HG03097 (cell line): ENCODE results near the gene MEIOSIN.
"Not testable (repeated sequence)": the region's sequence is repeated elsewhere in the genome, so short reads cannot be mapped to it uniquely, and the experiment has no call there.

Experiments used
- ATAC-seq: cut with Tn5 transposase; IDR thresholded peaks from one replicate; pipeline ENCODE4 v1.9.1; 2021; ENCODE audit not compliant: unreplicated experiment, low FRiP score

Gene MEIOSIN

DNA sequence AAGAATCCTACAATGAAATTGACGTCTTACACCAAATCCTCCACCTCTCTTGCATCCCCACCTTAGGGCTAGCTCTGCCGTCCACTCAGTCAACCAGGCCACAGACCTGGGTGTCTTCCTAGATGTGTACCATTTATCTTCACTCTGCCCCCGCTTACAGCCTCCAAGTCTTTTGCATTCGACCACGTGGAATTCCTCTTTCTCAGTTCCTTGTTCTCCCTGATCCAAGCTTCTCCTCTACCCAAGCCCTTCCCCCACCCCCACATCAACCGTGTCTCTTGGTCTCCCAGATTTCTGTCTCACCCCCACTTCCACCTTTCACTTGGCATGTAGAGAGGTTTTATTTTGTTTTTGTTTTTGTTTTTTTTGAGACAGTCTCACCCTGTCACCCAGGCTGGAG is 60.6 kb downstream of the MEIOSIN start:
- no peak for ATAC-seq

DNA sequence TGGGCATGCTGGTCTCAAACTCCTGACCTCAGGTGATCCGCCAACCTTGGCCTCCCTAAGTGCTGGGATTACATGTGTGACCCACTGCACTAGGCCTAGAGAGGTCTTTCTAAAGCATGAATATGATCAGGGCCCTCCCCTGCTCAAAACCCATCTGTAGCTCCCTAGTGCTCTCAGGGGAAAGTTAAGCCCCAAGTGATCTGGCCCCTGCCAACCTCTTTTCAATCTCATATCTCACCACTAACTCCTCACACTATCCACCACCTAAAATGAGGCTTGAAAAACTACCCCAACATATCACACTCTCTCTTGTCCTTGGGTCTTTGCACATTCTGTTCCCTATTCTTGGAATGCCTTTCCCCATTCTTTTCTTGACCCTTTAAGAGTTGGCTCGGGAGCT is 61.4 kb downstream of the MEIOSIN start:
- no peak for ATAC-seq

DNA sequence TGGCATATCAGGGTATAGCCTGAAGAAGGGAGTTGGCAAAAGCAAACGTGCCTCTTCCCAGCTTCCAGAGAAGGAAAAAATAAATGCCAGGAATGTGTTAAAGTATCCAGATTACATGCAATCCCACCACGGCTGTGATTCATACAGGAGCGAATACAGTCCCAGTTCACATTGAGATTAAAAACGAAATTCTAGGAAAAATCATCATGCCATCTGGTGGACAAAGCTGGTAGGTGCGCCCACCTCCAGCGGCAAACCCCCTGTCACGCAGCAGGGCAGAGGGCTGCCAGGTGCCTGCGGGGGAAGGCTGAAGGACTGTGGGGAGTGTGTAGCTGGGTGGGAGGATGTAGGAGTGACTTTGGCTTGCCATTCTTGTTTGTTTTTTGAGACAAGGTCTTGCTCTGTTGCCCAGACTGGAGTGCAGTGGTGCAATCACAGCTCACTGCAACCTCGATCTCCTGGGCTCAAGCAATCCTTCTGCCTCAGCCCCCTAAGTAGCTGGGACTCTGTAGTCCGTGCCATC is 65.8 kb downstream of the MEIOSIN start:
- no peak for ATAC-seq

DNA sequence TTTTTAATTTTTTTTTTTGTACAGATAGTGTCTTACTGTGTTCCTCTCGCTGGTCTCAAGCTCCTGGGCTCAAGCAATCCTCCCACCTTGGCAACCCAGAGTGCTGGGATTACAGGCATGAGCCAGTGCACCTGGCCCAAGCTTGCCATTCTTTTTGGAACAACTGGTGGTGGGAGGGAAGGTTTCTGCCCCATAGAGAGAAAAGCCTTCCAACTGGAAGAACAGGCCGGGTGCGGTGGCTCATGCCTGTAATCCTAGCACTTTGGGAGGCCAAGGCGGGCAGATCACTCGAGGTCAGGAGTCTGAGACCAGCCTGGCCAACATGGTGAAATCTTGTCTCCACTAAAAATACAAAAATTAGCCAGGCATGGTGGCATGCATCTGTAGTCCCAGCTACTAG is 66.3 kb downstream of the MEIOSIN start:
- not testable (repeated sequence) for ATAC-seq

DNA sequence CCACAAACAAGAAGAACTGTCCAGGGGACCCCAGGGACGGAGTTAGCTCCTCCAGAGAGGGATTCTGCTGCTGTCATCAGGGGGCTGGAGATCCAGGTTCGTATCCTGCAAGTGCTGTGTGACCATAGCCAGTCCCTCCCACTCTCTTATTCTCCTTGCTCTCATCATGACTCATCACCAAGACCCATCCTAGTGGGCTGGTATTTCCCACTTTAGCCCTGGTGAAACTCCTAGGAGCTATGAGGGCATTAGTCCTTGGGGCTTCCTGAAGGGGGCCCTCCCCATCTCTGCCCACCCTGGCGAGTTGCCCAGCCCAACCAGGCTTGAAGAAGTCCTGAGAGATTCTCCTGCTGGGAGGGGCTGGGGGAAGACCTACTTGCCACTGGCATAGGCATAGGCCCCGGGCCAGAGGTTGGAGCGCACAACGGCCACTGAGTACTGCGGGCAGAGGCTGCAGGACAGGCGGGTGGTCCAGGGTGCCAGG is 66.9 kb downstream of the MEIOSIN start:
- ATAC-seq = no peak

DNA sequence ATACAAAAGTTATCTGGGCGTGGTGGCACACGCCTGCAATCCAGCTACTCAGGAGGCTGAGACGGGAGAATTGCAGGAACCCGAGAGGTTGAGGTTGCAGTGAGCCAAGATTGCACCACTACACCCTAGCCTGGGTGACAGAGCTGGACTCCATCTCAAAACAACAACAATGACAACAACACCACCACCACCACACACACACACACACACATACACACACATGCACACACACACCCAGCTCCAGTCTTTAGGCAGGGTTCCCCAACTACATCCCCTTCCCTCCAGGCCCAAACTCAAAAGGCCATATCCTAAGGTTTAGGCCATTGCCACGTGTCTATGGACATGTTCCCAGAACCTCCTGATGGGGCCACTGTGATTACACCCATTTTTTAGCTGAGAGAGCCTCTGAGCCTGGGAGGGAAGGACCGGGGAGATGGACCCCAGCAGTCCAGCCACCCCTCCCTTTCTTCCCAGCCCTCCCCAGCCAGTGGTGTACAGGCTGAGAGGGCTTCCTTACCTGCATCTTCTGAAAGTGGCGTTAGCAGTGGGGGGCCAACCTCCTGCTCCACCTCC is 68.5 kb downstream of the MEIOSIN start:
- no peak for ATAC-seq

DNA sequence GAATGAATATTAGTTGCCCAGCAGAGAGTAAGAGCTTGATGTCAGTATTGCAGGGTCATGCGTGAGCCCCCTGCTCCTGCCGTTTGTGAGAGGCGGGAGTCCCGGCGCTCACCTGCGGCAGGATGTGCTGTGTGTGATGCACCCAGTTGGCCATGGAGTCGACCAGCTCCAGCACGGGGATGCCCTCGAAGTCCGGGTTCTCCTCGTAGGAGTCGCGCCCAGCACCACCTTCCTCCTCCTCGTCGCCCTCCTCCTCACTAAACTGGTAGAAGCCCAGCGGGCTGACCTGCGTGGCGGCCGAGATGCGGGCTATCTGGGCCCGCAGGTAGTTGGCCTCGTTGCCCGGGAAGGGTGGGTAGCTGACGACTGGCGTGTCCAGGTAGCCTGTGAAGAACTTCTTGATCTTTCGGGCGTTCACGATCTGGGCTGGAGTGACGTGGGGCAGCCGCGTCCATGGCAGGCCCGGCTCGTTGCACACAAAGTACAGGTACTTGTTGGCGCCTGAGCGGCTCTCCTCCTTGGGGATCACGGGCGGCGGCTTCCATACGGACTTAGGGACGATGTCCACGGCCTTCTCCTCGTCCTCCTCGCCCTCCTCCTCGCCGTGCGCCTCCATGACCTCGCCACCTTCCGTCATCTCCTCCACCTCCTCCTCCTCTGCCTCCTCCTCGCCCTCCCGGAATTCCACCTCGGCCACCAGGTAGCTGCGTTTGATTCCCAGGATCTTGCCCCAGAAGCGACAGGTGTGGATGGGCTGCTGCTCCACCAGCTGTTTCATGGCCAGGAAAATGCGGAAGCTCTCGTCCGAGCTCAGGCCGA is 71.1 kb downstream of the MEIOSIN start:
- no peak for ATAC-seq

DNA sequence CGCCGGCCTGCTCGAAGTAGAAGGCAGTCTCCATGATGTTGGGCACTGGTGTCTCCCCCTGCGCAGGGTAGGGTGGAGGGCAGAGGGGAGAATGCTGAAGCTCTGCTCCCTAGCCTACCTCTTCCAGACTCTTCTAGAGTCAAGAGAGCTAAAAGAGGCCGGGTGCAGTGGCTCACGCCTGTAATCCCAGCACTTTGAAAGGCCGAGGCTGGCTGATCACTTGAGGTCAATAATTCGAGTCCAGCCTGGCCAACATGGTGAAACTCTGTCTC is 71.7 kb downstream of the MEIOSIN start:
- no peak for ATAC-seq

DNA sequence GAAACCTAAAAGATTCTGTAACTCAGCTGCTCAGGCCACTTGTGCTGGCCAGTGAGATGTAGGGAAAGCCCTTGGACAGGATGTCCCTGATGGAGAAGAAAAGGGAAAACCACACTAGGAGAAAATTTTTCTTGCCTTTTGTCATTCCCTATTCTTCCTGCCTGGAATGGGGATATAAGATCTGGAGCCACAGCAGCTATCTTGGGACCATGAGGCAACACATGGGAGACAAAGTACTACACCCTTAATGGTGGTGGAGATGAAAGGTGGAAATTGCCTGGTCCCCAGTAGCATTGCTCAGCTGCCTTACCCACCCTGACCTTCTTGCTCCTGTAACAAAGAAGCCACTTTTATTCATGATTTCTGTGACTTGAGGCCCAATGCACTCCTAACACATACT is 72.5 kb downstream of the MEIOSIN start:
- no peak for ATAC-seq

DNA sequence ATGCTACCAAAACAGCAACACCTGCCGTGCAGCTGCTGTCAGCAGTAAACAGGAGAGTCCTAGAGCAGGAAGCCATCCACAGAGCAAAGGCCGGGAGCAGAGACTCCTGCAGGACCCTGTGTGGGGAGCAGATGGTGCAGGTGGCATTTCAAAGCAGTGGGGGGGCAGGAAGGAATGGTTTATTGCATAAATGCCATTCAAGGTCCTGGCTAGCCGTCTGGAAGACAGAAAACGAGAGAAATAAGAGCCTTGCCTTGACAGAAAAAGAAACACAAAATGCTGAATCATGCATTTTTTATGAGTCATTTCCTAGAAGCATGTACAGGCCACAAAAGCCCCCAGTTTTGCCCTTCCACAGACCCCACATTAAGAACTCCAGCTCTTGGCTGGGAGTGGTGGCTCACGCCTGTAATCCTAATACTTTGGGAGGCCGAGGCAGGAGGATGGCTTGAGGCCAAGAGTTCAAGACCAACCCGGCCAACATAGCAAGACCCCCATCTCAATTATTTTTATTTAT is 76.5 kb downstream of the MEIOSIN start:
- ATAC-seq = no peak

DNA sequence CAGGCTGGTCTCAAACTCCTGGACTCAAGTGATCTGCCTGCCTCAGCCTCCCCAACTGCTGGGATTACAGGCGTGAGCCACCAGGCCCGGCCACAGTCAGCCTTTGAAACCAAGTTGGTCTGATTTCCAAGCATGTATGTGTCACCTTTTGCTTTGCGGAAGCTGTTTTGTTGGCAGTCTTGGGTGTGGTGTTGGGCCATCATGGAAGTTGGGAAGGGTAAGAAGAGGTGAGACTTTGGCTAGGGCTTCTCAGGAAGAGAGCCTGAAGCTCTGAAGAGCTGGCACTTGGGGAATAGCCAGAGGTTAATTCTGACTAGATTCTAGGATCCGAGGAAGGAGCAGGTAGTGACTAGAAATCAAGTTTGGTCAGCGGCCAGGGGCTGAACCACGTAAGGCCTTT is 79.1 kb downstream of the MEIOSIN start:
- ATAC-seq = no peak
